K562 (cell line): Measurements from ENCODE around the gene SPATS2L. TPM values are rescaled to one million over a fixed set of nuclear protein-coding genes. Genes with fewer than 3 reads are reported as not detected.

Experiments used
- ATAC-seq: fragments of 200-7000 bp; cut with Tn5 transposase; 3 replicates; pipeline ENCODE4 v1.9.1; 2020; ENCODE audit warnings: moderate library complexity
- BruUV-seq: library from RNA; stranded (reverse); fragments of 400-500 nt; replicated peaks from 2 replicates; lab custom pipeline; 2021; lab: Mats Ljungman, UMichigan
- CTCF ChIA-PET: fragments of 300-600 bp; formaldehyde crosslinking; extraction: SDS; loops from one replicate; lab custom pipeline; 2021; ENCODE audit warnings: low intra/inter-chr PET ratio; lab: Yijun Ruan, JAX
- POLR2A ChIA-PET: fragments of 300-600, 350-650 bp; sonication (Branson Sonifier 250); formaldehyde crosslinking; extraction: SDS; loops from one replicate; lab custom pipeline; 2021; ENCODE audit warnings: antibody characterized with exemption, inconsistent platforms; lab: Yijun Ruan, JAX
- DNase-seq, 4 experiments: peaks; one replicate each; pipeline versions ENCODE4 v3.0.0 to v3.0.0-alpha.2; 2011 to 2018; ENCODE audit warnings: low spot score in 3 of 4, mixed read lengths in 3 of 4; ENCODE audit errors: extremely low read depth in 1 of 4
- FAIRE-seq: peaks from 2 replicates; lab custom pipeline; 2011; peaks lifted over from hg19 to GRCh38; lab: Jason Lieb, UNC
- H2AFZ ChIP-seq: 2 replicates; pipeline ENCODE4 v1.6.0; 2011; ENCODE audit warnings: low read depth, low read length, control low read depth, inconsistent platforms
- H3K27ac ChIP-seq: fragments of 200-600 bp; 3 replicates; pipeline ENCODE4 v1.8.0; 2011; ENCODE audit warnings: low read depth, mild to moderate bottlenecking, control low read depth, inconsistent platforms, low read length, moderate library complexity, mixed read lengths; ENCODE audit errors: extremely low read depth
- H3K27me3 ChIP-seq, 2 experiments: fragments of 300-600 bp in 1 of 2; 2 replicates in 1 of 2; 3 replicates in 1 of 2; pipeline versions ENCODE4 v1.6.0 to v1.8.0; 2011; ENCODE audit warnings: inconsistent platforms in 2 of 2, low read length in 2 of 2, mild to moderate bottlenecking in 1 of 2, mixed read lengths in 1 of 2, moderate library complexity in 1 of 2; ENCODE audit not compliant: control insufficient read depth in 2 of 2, insufficient read depth in 2 of 2
- H3K36me3 ChIP-seq: fragments of 300-600 bp; 3 replicates; pipeline ENCODE4 v1.8.0; 2011; ENCODE audit warnings: mild to moderate bottlenecking, low read length, inconsistent platforms; ENCODE audit not compliant: control insufficient read depth, insufficient read depth
- H3K4me1 ChIP-seq, 2 experiments: fragments of 200-600 bp in 1 of 2; replicated peaks in 1 of 2; 2 replicates in 1 of 2; 3 replicates in 1 of 2; pipeline versions ENCODE4 v1.5.1 to v1.8.0; 2011; ENCODE audit warnings: inconsistent platforms in 2 of 2, low read length in 2 of 2, mild to moderate bottlenecking in 1 of 2, mixed read lengths in 1 of 2, moderate library complexity in 1 of 2; ENCODE audit not compliant: control insufficient read depth in 2 of 2, insufficient read depth in 2 of 2
- H3K4me2 ChIP-seq: 2 replicates; pipeline ENCODE4 v1.6.1; 2011; ENCODE audit warnings: low read length, control low read depth, inconsistent platforms, mixed read lengths; ENCODE audit not compliant: insufficient read depth
- H3K4me3 ChIP-seq: fragments of 200-600 bp; sonication (generic), shearing (Covaris generic); 2 replicates; pipeline ENCODE4 v1.5.1; 2016; ENCODE audit warnings: control low read depth, inconsistent platforms
- H3K79me2 ChIP-seq: fragments of 200-600 bp; 3 replicates; pipeline ENCODE4 v1.8.0; 2011; ENCODE audit warnings: low read length, inconsistent platforms; ENCODE audit not compliant: control insufficient read depth, insufficient read depth
- H3K9ac ChIP-seq, 2 experiments: 2 replicates each; pipeline versions ENCODE4 v1.6.0 to v1.6.1; 2011; ENCODE audit warnings: low read depth in 2 of 2, low read length in 2 of 2, control low read depth in 1 of 2, inconsistent platforms in 1 of 2, mild to moderate bottlenecking in 1 of 2, mixed read lengths in 1 of 2; ENCODE audit not compliant: insufficient read depth in 1 of 2
- H3K9me1 ChIP-seq: one replicate; pipeline ENCODE4 v1.6.0; 2011; ENCODE audit warnings: inconsistent platforms, mild to moderate bottlenecking, low read length, moderate library complexity; ENCODE audit not compliant: control insufficient read depth, insufficient read depth
- H3K9me3 ChIP-seq: replicated peaks from 2 replicates; pipeline ENCODE4 v1.5.1; 2011; ENCODE audit warnings: low read depth, low read length, inconsistent platforms; ENCODE audit not compliant: control insufficient read depth, insufficient read depth
- H4K20me1 ChIP-seq: replicated peaks from 2 replicates; pipeline ENCODE4 v1.6.1; 2011; ENCODE audit warnings: low read length, inconsistent platforms, mixed read lengths; ENCODE audit not compliant: control insufficient read depth, insufficient read depth
- CEBPG ChIP-seq, 3 experiments: fragments of 200-800 bp in 1 of 3; sonication (Bioruptor generic) in 1 of 3; sonication (generic) in 1 of 3; formaldehyde crosslinking in 1 of 3; IDR thresholded peaks in 2 of 3; conservative IDR thresholded peaks in 1 of 3; 2 replicates each; pipeline versions ENCODE4 v1.6.1 to v1.8.0; 2016 to 2022; ENCODE audit warnings: missing compliant biosample characterization in 2 of 3, missing genetic modification characterization in 2 of 3, mild to moderate bottlenecking in 1 of 3, missing genetic modification reagents in 1 of 3
- MED1 ChIP-seq: sonication (generic); formaldehyde crosslinking; IDR thresholded peaks from 2 replicates; pipeline ENCODE4 v1.8.1; 2023; ENCODE audit warnings: missing genetic modification reagents, borderline replicate concordance
- PCBP1 ChIP-seq: fragments of 200-400 bp; formaldehyde crosslinking; IDR thresholded peaks from 2 replicates; pipeline ENCODE4 v1.6.1; 2018; ENCODE audit warnings: mild to moderate bottlenecking, low read depth, low read length; ENCODE audit not compliant: poor library complexity, severe bottlenecking
- RBM25 ChIP-seq: fragments of 200-400 bp; formaldehyde crosslinking; IDR thresholded peaks from 2 replicates; pipeline ENCODE4 v1.6.1; 2018; ENCODE audit warnings: low read length, low read depth, moderate library complexity; ENCODE audit not compliant: severe bottlenecking
- SMARCA4 ChIP-seq: fragments of 450-650 bp; IDR thresholded peaks from 2 replicates; pipeline ENCODE4 v1.6.1; 2016
- ZNF316 ChIP-seq: fragments of 450-650 bp; IDR thresholded peaks from 2 replicates; pipeline ENCODE4 v1.6.1; 2016
- ZNF780A ChIP-seq: fragments of 250-450 bp; sonication (Bioruptor Pico); IDR thresholded peaks from 2 replicates; pipeline ENCODE4 v1.5.0; 2021; ENCODE audit warnings: mild to moderate bottlenecking
- WGBS: fragments of 100-300 bp; shearing (Covaris generic); methylation state at CpG from one replicate; pipeline ENCODE4 v1.1.6; 2016; ENCODE audit warnings: low coverage, mixed read lengths; ENCODE audit not compliant: insufficient coverage; ENCODE audit errors: missing lambda C conversion rate; 5-methylcytosine and 5-hydroxymethylcytosine counted together
- in situ Hi-C: fragments of 300-500 bp; cut with MboI; formaldehyde crosslinking; loops from 4 replicates; pipeline ENCODE4 v1.15.0; 2018; ENCODE audit warnings: inconsistent platforms, mixed read lengths
- intact Hi-C: fragments of 100-400 bp; cut with micrococcal nuclease; formaldehyde crosslinking; loops from 2 replicates; pipeline ENCODE4 v1.14.2; 2022
- polyA plus RNA-seq, 8 experiments: library from polyadenylated mRNA; depleted of rRNA in 4 of 8; stranded (reverse) in 5 of 8; unstranded in 3 of 8; fragments of >200 nt; fragmentation: Nextera tagmentation in 2 of 8; fragmentation: Illumina TruSeq in 1 of 8; extraction: Ambion mirVana in 2 of 8; extraction: Trizol in 1 of 8; gene quantifications; 2 replicates each; pipeline versions ENCODE4 v1.2.1 to v1.2.3, GENCODE V29; 2011 to 2014; ENCODE audit warnings: inconsistent platforms in 1 of 8, missing spikeins in 1 of 8
- total RNA-seq, 7 experiments: library from RNA; depleted of rRNA in 6 of 7; stranded (reverse); fragments of >200 nt in 6 of 7; fragmentation: Illumina TruSeq in 2 of 7; extraction: Trizol in 2 of 7; gene quantifications; 2 replicates each; pipeline versions ENCODE4 v1.2.1 to v1.2.3, GENCODE V29; 2011 to 2021; ENCODE audit warnings: low replicate concordance in 1 of 7
- TF ChIP-seq, protein P1 (sequence below): fragments of 200-600 bp; sonication (generic); IDR thresholded peaks from one replicate; pipeline ENCODE4 v1.6.1; 2012; ENCODE audit warnings: mild to moderate bottlenecking, low read depth, low read length, inconsistent platforms

The SPATS2L gene
- total and polyA plus RNA-seq, 9 of the 15 experiments (the other 6 are each of a cell fraction or from before 2014, with no cell fraction given), result 11.3 to 41.5 (median 24.9) TPM

DNA sequence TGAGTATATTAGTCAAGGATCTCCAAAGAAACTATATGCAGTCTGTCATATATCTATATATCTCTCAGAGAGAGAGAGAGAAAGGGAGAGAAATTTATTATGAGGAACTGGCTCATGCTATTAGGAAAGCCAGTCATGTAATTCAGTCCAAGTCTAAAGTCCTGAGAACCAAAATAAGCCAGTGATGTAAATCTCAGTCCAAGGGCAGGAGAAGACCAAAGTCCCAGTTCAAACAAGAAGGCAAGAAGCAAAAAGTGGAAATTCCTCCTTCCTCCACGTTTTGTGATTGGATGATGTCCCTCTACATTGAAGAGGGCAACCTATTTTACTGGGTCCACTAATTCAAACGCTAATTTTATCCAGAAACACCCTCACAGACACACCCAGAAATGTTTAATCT is 34.2 kb upstream of the SPATS2L start (continued):
- no peak for TF ChIP-seq PCBP1

- POLR2A ChIA-PET, result no interaction called here
- H3K36me3 ChIP-seq, result no peaks in the 10 kb centered on the region
- in situ Hi-C loops (no loop called here), intact Hi-C loops (no loop called here)
- H3K4me1 ChIP-seq, result 0 out of 5 replicates have a peak, but pooled peaks cover 0 to 4% of the 10 kb centered on the region in 2 experiments
- H3K4me3 ChIP-seq, result no peak overlapping the region
- no peaks in the 10 kb centered on the region for H3K9me3 ChIP-seq
- ATAC-seq (no peak), DNase-seq (no peak), FAIRE-seq (no peak)
- no peaks in the 10 kb centered on the region for H4K20me1 ChIP-seq
- BruUV-seq, result no TSS peak
- no peak overlapping the region for H3K4me2 ChIP-seq
- H3K9me1 ChIP-seq, result no peaks in the 10 kb centered on the region
- no peaks in the 10 kb centered on the region for H3K27me3 ChIP-seq
- WGBS, result 15% methylated on average over 6 of the region's 7 CpGs
- no peak overlapping the region for H3K9ac ChIP-seq
- CTCF ChIA-PET, result no interaction called here
- no peaks in the 10 kb centered on the region for H3K79me2 ChIP-seq
- no peak overlapping the region for H3K27ac ChIP-seq
- no peak overlapping the region for H2AFZ ChIP-seq
- TF ChIP-seq RBM25 (no peak), ZNF780A (CRISPR knock-in tag) (no peak), MED1 (CRISPR knock-in tag) (no peak), CEBPG (CRISPR knock-in tag; IDR thresholded peaks at IDR 0.05) (no peak), CEBPG (tag; conservative IDR thresholded peaks at IDR 0.05 in 1 of 2, IDR thresholded peaks at IDR 0.05 in 1 of 2) (no peak), ZNF316 (no peak), SMARCA4 (no peak)
- TF ChIP-seq, protein P1, sequence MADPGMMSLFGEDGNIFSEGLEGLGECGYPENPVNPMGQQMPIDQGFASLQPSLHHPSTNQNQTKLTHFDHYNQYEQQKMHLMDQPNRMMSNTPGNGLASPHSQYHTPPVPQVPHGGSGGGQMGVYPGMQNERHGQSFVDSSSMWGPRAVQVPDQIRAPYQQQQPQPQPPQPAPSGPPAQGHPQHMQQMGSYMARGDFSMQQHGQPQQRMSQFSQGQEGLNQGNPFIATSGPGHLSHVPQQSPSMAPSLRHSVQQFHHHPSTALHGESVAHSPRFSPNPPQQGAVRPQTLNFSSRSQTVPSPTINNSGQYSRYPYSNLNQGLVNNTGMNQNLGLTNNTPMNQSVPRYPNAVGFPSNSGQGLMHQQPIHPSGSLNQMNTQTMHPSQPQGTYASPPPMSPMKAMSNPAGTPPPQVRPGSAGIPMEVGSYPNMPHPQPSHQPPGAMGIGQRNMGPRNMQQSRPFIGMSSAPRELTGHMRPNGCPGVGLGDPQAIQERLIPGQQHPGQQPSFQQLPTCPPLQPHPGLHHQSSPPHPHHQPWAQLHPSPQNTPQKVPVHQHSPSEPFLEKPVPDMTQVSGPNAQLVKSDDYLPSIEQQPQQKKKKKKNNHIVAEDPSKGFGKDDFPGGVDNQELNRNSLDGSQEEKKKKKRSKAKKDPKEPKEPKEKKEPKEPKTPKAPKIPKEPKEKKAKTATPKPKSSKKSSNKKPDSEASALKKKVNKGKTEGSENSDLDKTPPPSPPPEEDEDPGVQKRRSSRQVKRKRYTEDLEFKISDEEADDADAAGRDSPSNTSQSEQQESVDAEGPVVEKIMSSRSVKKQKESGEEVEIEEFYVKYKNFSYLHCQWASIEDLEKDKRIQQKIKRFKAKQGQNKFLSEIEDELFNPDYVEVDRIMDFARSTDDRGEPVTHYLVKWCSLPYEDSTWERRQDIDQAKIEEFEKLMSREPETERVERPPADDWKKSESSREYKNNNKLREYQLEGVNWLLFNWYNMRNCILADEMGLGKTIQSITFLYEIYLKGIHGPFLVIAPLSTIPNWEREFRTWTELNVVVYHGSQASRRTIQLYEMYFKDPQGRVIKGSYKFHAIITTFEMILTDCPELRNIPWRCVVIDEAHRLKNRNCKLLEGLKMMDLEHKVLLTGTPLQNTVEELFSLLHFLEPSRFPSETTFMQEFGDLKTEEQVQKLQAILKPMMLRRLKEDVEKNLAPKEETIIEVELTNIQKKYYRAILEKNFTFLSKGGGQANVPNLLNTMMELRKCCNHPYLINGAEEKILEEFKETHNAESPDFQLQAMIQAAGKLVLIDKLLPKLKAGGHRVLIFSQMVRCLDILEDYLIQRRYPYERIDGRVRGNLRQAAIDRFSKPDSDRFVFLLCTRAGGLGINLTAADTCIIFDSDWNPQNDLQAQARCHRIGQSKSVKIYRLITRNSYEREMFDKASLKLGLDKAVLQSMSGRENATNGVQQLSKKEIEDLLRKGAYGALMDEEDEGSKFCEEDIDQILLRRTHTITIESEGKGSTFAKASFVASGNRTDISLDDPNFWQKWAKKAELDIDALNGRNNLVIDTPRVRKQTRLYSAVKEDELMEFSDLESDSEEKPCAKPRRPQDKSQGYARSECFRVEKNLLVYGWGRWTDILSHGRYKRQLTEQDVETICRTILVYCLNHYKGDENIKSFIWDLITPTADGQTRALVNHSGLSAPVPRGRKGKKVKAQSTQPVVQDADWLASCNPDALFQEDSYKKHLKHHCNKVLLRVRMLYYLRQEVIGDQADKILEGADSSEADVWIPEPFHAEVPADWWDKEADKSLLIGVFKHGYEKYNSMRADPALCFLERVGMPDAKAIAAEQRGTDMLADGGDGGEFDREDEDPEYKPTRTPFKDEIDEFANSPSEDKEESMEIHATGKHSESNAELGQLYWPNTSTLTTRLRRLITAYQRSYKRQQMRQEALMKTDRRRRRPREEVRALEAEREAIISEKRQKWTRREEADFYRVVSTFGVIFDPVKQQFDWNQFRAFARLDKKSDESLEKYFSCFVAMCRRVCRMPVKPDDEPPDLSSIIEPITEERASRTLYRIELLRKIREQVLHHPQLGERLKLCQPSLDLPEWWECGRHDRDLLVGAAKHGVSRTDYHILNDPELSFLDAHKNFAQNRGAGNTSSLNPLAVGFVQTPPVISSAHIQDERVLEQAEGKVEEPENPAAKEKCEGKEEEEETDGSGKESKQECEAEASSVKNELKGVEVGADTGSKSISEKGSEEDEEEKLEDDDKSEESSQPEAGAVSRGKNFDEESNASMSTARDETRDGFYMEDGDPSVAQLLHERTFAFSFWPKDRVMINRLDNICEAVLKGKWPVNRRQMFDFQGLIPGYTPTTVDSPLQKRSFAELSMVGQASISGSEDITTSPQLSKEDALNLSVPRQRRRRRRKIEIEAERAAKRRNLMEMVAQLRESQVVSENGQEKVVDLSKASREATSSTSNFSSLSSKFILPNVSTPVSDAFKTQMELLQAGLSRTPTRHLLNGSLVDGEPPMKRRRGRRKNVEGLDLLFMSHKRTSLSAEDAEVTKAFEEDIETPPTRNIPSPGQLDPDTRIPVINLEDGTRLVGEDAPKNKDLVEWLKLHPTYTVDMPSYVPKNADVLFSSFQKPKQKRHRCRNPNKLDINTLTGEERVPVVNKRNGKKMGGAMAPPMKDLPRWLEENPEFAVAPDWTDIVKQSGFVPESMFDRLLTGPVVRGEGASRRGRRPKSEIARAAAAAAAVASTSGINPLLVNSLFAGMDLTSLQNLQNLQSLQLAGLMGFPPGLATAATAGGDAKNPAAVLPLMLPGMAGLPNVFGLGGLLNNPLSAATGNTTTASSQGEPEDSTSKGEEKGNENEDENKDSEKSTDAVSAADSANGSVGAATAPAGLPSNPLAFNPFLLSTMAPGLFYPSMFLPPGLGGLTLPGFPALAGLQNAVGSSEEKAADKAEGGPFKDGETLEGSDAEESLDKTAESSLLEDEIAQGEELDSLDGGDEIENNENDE, result no peak
These were observed 32.1 kb upstream of the SPATS2L start for GRCh38 chr2:200274116-200275075.
